ENCODE data around the gene NLGN3.

The NLGN3 gene

DNA sequence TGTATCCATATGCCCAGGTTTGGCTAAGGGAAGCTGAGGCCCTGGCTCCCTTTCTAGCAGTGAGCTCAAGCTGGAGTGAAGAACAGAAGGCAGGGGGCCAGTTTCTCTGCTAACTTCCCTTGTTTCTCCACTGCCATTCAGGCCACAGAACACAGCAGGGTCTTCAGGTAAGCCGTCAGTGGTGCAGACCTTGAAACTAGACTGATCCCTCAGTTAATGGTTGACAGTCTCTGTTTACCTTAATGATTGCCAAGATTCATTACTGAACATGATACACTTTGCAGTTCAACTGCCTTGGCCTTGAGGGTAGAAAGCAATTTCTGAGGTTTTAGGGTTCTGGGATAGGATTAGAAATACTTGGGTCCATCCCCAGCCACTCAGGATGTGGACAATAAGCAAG, 69.5 kb downstream of the NLGN3 start:
- no peak for DNase-seq (ENCODE audit: low read depth)

DNA sequence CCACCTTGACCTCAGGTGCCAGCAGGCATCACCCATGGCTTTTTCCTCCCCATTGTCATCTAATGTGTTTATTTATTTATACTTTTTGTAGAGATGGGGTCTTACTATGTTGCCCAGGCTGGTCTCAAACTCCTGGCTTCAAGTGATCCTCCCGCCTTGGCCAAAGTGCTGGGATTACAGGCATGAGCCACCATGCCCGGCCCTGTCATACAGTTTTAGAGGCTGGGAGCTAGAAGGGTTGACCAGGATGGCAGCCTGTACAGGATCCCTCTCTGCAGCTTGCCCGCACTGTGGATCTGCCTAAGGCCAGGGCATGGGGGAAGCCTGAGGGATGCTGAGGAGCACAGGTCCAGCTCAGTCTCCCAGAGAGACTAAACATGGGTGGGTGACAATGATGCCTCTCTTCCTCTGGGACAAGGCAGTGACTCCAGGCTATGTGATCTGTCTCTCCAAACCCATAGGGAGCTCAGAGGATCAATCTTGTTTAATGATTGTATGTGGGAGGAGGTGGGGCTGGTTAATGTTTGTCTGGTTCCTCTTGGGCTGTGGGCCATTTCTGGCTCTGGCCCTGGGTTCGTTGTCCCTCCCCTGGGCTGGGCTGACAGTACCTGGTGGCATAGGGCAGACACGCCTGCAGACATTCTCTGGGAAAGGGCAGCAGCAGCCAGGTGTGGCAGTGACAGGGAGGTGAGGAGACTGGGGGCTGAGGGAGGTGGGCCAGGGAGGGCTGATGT, 70.1 kb downstream of the NLGN3 start:
- DNase-seq (ENCODE audit: low read depth): no peak

DNA sequence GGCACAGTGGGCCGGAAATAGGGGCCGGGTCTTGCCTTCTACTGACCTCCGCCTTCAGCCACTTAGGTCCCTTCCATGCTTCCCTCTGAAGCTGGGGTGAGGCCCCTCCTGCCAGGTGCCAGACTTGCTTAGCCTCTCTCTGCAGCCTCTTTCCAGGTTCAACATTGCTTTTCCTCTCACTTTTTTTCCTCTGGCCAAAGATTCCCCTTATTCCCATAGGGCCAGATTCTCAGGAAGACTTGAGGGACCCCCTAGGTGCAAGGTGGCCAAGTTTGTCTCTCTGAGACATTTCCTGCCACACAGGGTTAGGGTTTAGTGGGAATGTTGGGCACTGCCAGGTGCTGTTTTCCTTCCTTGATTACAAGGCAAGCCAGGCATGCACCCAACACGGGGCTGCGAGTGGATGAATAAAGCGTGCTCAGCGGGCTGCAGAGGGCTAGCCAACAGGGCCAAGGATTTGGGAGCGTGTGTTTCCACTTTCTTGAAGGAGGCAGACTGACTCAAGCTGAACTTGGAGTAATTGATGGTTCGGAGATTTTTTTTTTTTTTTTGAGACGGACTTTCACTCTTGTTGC, 70.8 kb downstream of the NLGN3 start:
- no peak for DNase-seq (ENCODE audit: low read depth)

DNA sequence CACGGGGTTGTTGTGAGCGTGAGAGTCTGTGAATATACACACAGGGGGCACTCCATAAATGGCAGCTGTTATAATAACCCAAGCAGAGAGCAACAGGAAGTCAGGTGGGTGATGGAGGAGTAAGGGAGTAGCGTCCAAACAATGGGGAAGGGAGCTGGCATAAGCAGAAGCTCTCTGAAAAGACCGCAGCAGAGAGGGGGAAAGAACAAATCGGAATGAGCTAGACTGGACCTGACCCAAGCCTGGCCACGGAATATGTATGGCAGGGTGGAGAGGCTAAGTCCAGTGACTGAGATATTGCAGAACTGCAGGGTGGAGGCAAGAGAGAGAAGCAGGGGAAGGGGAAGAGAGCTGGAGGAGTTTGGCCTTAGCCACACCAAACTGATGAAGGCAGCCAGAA, 71.8 kb downstream of the NLGN3 start:
- DNase-seq (ENCODE audit: low read depth): no peak

DNA sequence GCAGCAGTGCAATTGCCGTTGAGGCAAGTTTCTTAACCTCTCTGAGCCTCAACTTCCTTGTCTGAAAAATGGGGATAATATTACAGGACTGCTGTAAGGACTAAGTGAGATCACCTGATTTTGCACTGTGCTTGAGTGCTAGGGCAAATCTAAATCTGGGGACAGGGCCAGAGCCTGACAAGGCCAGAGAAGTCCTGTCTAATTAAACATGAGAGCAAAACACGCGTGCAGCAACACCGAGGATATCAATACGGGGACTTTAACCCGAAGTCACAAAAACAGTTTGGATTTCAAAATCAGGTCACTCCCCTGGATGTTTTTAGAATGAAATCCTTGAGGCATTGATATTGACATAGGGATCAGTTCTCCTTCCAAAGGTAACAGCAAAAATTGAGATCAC, 72.7 kb downstream of the NLGN3 start:
- DNase-seq (ENCODE audit: low read depth): no peak

All from fibroblast of gingiva (primary cell).